Amniotic stem cell (primary cell): ENCODE results near the gene NXNL1.
"Not testable (repeated sequence)": the region's sequence is repeated elsewhere in the genome, so short reads cannot be mapped to it uniquely, and the experiment has no call there.

ENCODE experiments used
- DNase-seq: peaks from one replicate; lab custom pipeline; 2025; lab: John Stamatoyannopoulos, UW

NXNL1 gene

GRCh38 chr19:17460372-17461230, at the start of gene NXNL1:
Gene NXNL1, minus strand, starts transcription at chr19:17460926. Its CDS starts 57 bp downstream, at chr19:17460869.
- no peak for DNase-seq

DNA sequence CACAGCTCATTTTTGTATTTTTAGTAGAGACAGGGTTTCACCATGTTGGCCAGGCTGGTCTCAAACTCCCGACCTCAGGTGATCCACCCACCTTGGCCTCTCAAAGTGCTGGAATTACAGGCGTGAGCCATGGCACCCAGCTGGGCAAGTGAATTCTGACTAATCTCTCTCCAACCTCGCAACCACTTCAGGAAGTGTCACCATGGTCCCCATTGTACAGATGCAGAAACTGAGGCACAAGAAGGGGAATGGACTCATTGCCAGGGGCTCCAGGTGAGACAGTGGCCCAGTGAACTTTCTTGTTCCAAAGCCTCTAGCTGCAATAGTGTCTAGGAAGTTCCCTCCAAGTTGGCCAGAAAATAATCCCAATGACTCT, 47.8 kb upstream of the NXNL1 start:
- DNase-seq, result not testable (repeated sequence)

- DNase-seq, result no peak
Measured at GRCh38 chr19:17506745-17507144, 46.0 kb upstream of the NXNL1 start.

DNA sequence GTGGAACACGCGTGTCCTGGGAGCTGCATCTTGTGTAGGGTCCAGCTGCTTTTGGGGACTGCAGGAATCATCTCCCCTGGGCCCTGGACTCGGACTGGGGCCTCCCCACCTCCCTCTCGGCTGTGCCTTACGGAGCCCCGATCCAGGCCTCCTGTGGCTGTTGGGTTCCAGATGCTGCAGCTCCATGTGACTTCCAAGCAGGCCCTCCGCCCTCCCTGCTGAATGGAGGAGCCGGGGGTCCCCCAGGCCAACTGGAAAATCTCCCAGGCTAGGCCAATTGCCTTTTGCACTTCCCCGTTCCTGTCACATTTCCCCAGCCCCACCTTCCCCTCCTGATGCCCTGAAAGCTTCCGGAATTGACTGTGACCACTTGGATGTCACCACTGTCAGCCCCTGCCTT, 44.5 kb upstream of the NXNL1 start:
- DNase-seq, result no peak

DNA sequence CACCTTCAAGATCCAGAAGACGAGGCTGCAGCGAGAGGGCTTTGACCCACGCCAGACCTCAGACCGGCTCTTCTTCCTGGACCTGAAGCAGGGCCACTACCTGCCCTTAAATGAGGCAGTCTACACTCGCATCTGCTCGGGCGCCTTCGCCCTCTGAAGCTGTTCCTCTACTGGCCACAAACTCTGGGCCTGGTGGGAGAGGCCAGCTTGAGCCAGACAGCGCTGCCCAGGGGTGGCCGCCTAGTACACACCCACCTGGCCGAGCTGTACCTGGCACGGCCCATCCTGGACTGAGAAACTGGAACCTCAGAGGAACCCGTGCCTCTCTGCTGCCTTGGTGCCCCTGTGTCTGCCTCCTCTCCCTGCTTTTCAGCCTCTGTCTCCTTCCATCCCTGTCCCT, 43.7 kb upstream of the NXNL1 start:
- no peak for DNase-seq

DNA sequence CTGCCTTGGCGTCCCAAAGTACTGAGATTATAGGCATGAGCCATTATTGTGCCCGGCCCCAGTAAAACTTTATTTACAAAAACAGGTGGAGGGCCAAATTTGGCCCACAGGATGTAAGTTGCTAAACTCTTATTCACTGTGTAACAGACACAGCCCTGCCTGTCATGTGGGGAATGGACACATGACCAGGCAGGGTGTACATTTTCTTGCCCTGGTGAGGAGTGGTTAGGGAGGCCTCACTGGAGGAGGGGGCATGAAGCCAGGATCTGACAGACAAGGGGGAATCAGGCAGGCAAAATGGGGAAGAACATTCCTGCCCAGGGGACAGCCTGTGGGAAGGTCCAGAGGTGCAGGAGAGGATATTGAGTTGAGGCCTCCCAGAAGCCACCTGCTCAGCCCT, 43.3 kb upstream of the NXNL1 start:
- DNase-seq, result no peak

- no peak for DNase-seq
Measured at GRCh38 chr19:17503240-17503639, 42.5 kb upstream of the NXNL1 start.

GRCh38 chr19:17500447-17501198, 39.9 kb upstream of the NXNL1 start:
- DNase-seq, result no peak

- no peak for DNase-seq
Measured at GRCh38 chr19:17499648-17500446, 39.1 kb upstream of the NXNL1 start.

- DNase-seq, result not testable (repeated sequence)
Measured at GRCh38 chr19:17499025-17499424, 38.3 kb upstream of the NXNL1 start.

DNA sequence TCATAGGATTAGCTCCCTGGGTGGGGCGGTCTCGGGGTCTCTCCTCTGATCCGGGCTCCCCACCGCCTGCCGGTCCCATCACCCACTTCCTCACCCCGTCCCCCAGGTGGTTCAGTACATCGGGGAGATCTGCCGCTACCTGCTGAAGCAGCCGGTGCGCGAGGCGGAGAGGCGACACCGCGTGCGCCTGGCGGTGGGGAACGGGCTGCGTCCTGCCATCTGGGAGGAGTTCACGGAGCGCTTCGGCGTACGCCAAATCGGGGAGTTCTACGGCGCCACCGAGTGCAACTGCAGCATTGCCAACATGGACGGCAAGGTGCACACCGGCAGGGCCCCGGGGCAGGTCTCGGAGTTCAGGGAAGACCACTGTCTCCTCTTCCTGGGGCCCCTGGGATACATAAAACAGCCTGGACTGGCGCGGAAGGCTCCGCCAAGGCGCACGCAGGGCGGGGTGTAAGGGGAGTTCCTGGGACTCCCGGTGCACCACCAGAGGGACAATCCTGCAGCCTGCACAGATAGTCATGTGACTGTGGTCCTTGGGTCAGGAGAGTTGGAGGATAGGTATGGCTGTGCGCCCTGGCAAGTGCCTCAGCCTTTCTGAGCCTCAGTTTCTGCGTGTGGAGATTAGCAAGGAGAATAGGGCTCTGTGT, 36.5 kb upstream of the NXNL1 start:
- DNase-seq, result no peak

DNA sequence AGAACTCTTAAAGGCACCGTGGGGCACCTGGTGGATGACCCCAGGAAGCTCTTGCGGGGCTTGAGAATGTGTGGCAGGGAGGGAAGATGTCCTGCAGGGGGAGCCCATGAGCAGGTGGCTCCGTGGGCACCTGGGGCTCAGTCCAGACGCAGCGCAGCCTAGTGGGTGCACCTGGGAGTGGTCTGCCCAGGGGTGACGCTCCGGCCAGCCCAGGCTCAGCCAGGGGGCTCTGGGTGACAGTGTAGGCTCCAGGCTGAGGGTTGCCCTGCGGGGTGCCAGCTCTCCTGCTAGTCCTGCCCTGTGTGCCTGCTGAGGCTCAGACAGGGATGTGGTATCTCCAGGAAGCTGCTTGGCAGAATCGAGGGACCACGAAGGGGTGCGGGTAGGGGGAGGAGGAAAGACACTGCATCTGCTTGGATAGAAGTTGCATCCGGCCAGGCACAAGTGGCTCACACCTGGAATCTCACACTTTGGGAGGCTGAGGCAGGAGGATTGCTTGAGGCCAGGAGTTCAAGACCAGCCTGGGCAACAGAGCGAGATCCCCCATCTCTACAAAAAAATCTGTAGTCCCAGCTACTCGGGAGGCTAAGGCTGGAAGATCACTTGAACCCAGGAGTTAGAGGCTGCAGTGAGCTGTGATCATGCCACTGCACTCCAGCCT, 35.7 kb upstream of the NXNL1 start:
- DNase-seq, result no peak

GRCh38 chr19:17495639-17496296, 35.0 kb upstream of the NXNL1 start:
- DNase-seq, result no peak

DNA sequence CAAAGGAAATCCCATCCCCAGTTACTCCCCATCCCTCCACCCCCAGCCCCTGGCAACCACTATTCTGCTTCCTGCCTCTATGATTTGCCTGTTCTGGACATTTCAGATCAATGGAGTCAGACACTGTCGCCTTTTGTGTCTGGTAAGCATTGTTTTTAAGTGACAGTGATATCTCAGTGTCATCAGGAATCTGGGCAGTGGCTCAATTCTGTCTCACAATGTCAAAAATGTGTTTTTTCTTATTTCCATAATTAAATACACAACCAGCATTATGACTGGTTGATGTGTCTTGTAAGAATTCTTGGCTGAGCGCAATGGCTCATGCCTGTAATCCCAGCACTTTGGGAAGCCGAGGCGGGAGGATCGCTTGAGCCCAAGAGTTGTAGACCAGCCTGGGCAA, 30.6 kb upstream of the NXNL1 start:
- no peak for DNase-seq

- no peak for DNase-seq
Measured at GRCh38 chr19:17490411-17490810, 29.7 kb upstream of the NXNL1 start.

- no peak for DNase-seq
Measured at GRCh38 chr19:17489392-17490030, 28.8 kb upstream of the NXNL1 start.

GRCh38 chr19:17488593-17489391, 28.1 kb upstream of the NXNL1 start:
- DNase-seq, result no peak

DNA sequence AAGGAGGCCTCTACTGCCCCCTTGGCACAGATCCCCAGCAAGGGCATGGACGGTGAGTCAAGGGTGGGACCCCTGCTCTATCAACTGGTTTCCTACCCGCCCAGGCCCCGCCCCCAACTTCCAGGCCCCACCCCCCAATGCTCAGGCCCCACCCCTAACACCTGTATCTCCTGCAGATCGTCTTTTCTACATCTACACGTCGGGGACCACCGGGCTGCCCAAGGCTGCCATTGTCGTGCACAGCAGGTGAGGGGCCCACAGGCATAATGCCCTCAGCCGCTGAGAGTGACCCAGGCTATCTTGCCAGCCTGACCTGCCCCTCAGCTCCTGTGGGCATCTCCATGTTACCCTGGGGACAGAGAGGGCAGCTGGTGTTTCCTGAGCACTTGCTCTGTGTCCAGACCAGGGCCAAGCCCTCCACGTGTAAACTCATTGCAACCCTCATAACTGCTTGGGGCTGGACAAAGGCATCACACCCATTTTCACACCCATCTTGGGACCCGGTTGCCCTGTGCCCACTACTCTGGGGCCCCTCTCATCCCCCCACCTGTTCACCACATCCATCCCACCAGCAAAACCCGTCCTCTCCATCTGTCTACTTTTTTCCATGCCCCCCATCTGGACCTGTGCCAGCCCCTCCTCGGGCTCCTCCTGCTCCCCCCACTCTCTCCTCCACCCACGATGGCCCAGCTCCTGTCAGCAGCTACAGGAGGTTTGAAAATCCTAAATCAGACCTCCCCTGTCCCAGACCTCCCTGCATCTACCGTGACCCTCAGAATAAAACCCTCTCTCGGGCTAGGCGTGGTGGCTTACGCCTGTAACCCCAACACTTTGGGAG, 26.8 kb upstream of the NXNL1 start:
- no peak for DNase-seq
